GM21390 (cell line): ENCODE data around the gene HIPK3.
"Not testable (repeated sequence)": the region's sequence is repeated elsewhere in the genome, so short reads cannot be mapped to it uniquely, and the experiment has no call there.

Experiments used
- ATAC-seq: cut with Tn5 transposase; IDR thresholded peaks from one replicate; pipeline ENCODE4 v1.9.1; 2021; ENCODE audit not compliant: unreplicated experiment

HIPK3 gene

GRCh38 chr11:33350287-33350686, 93.1 kb downstream of the HIPK3 start:
- ATAC-seq: no peak

- ATAC-seq: no peak
These were observed 101.1 kb downstream of the HIPK3 start for GRCh38 chr11:33358150-33358831.

GRCh38 chr11:33360642-33361041, 103.5 kb downstream of the HIPK3 start:
- ATAC-seq: no peak

GRCh38 chr11:33362051-33362910, 105.1 kb downstream of the HIPK3 start:
- ATAC-seq: no peak

- no peak for ATAC-seq
These were observed 109.7 kb downstream of the HIPK3 start for GRCh38 chr11:33366918-33367317.

- ATAC-seq: not testable (repeated sequence)
These were observed 111.3 kb downstream of the HIPK3 start for GRCh38 chr11:33368475-33368874.

- no peak for ATAC-seq
These were observed 111.8 kb downstream of the HIPK3 start for GRCh38 chr11:33368931-33369330.

GRCh38 chr11:33373636-33374035, 116.5 kb downstream of the HIPK3 start:
- ATAC-seq: no peak

- no peak for ATAC-seq
These were observed 118.1 kb downstream of the HIPK3 start for GRCh38 chr11:33375236-33375635.

GRCh38 chr11:33375688-33376311, 118.6 kb downstream of the HIPK3 start, which contains the start of gene KIAA1549L:
Gene KIAA1549L, plus strand, starts transcription at chr11:33376108.
- ATAC-seq: peak; percentile 31

- ATAC-seq: peak; percentile 44
These were observed 119.4 kb downstream of the HIPK3 start for GRCh38 chr11:33376331-33377310.

- no peak for ATAC-seq
These were observed 120.5 kb downstream of the HIPK3 start for GRCh38 chr11:33377412-33378370.

- peak; percentile 54 for ATAC-seq
These were observed 122.8 kb downstream of the HIPK3 start for GRCh38 chr11:33379947-33380346.

GRCh38 chr11:33383075-33383919, 126.1 kb downstream of the HIPK3 start:
- no peak for ATAC-seq

GRCh38 chr11:33383920-33384209, 126.7 kb downstream of the HIPK3 start:
- no peak for ATAC-seq

- ATAC-seq: no peak
These were observed 127.0 kb downstream of the HIPK3 start for GRCh38 chr11:33384220-33384619.

GRCh38 chr11:33387581-33387980, 130.4 kb downstream of the HIPK3 start:
- ATAC-seq: peak; percentile 43

- peak; percentile 66 for ATAC-seq
These were observed 130.8 kb downstream of the HIPK3 start for GRCh38 chr11:33387996-33388395.
